ENCODE measurements around the gene NPIPB2. TPM values are rescaled to one million over a fixed set of nuclear protein-coding genes. Genes with fewer than 3 reads are reported as not detected.

The NPIPB2 gene
- total and polyA plus RNA-seq, 5 donors from 2014 or later: 0.44 to 17.5 (median 2.2) TPM; not detected in 1

- H3K9me3 Mint-ChIP-seq: no peaks in the 10 kb centered on the region
- no peak for ATAC-seq (ENCODE audit: low read depth in 2 of 2)
- no peak for DNase-seq
- no peaks in the 10 kb centered on the region for H3K4me1 ChIP-seq (ENCODE audit: control insufficient read depth, insufficient read depth, low read length, poor library complexity, severe bottlenecking)
- no peak overlapping the region for H3K27ac ChIP-seq (ENCODE audit: insufficient read depth, low read length, poor library complexity, severe bottlenecking)
- H3K27me3 ChIP-seq (ENCODE audit: control insufficient read depth, insufficient read depth, low read length): no peaks in the 10 kb centered on the region
- H3K4me3 Mint-ChIP-seq: no peak overlapping the region
- no peak overlapping the region for H3K4me3 ChIP-seq (ENCODE audit: low read depth, low read length)
- H3K27ac Mint-ChIP-seq: no peak overlapping the region
- H3K36me3 Mint-ChIP-seq: peaks cover 31% of the 10 kb centered on the region
- H3K9me3 ChIP-seq (ENCODE audit: control insufficient read depth in 2 of 2, low read length in 2 of 2): no peaks in the 10 kb centered on the region
- H3K36me3 ChIP-seq (ENCODE audit: control insufficient read depth, insufficient read depth, low read length): peaks cover 63% of the 10 kb centered on the region
- peaks cover 2 to 5% (median 4%) of the 10 kb centered on the region in 4 donors for H3K4me1 Mint-ChIP-seq
- H3K27me3 Mint-ChIP-seq: no peaks in the 10 kb centered on the region
Observed at GRCh38 chr16:11890231-11890965, 51.4 kb downstream of the NPIPB2 start.

DNA sequence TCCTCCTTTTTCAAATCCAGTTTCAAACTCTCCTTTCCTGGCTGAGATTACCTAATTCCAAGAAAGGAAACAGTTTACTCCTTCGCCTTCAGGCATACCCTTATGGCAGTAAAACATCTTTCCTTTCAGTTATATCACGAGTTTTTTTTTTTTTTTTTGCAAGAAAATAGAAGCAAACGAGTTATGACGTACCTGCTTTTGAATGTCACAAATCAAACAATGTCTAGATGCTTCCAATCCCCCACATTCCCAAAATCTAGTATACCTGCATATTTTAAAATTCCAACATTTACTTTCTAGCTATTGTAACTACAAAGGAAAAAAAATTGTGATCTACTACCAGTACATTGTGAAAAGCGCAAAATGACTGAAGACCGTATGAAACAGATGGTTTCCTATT lies 55.0 kb downstream of the NPIPB2 start:
- Histone ChIP-seq H3K4me1 (ENCODE audit: control insufficient read depth, insufficient read depth, low read length, poor library complexity, severe bottlenecking) (no peaks in the 10 kb centered on the region), H3K4me3 (ENCODE audit: low read depth, low read length) (no peak overlapping the region), H3K36me3 (ENCODE audit: control insufficient read depth, insufficient read depth, low read length) (peaks cover 73% of the 10 kb centered on the region), H3K27me3 (ENCODE audit: control insufficient read depth, insufficient read depth, low read length) (no peaks in the 10 kb centered on the region), H3K27ac (ENCODE audit: insufficient read depth, low read length, poor library complexity, severe bottlenecking) (no peak overlapping the region), H3K9me3 (ENCODE audit: control insufficient read depth in 2 of 2, low read length in 2 of 2) (no peaks in the 10 kb centered on the region)
- Mint-ChIP-seq H3K27me3 (no peaks in the 10 kb centered on the region), H3K27ac (peak overlapping the region in 2 of 3 donors; percentile 12 to 28), H3K4me3 (no peak overlapping the region), H3K4me1 (peaks cover 0 to 5% (median 0%) of the 10 kb centered on the region in 4 donors), H3K36me3 (peaks cover 25% of the 10 kb centered on the region), H3K9me3 (peaks cover 0 to 1% (median 0%) of the 10 kb centered on the region in 7 donors)
- DNase-seq (no peak), ATAC-seq (ENCODE audit: low read depth in 2 of 2) (no peak)

GRCh38 chr16:11884035-11884434 lies 57.8 kb downstream of the NPIPB2 start:
- Histone ChIP-seq H3K4me1 (ENCODE audit: control insufficient read depth, insufficient read depth, low read length, poor library complexity, severe bottlenecking) (no peaks in the 10 kb centered on the region), H3K4me3 (ENCODE audit: low read depth, low read length) (no peak overlapping the region), H3K27ac (ENCODE audit: insufficient read depth, low read length, poor library complexity, severe bottlenecking) (no peak overlapping the region), H3K9me3 (ENCODE audit: control insufficient read depth in 2 of 2, low read length in 2 of 2) (no peaks in the 10 kb centered on the region), H3K36me3 (ENCODE audit: control insufficient read depth, insufficient read depth, low read length) (peaks cover 83% of the 10 kb centered on the region), H3K27me3 (ENCODE audit: control insufficient read depth, insufficient read depth, low read length) (no peaks in the 10 kb centered on the region)
- no peak for DNase-seq
- Mint-ChIP-seq H3K9me3 (peaks cover 0 to 1% (median 0%) of the 10 kb centered on the region in 7 donors), H3K4me3 (no peak overlapping the region), H3K4me1 (peaks cover 0 to 5% (median 4%) of the 10 kb centered on the region in 4 donors), H3K27me3 (no peaks in the 10 kb centered on the region), H3K27ac (peak overlapping the region in 1 of 3 donors; percentile 11), H3K36me3 (peaks cover 32% of the 10 kb centered on the region)
- ATAC-seq (ENCODE audit: low read depth in 2 of 2): no peak

GRCh38 chr16:11880007-11880406 lies 61.8 kb downstream of the NPIPB2 start:
- Histone ChIP-seq H3K4me3 (ENCODE audit: low read depth, low read length) (no peak overlapping the region), H3K9me3 (ENCODE audit: control insufficient read depth in 2 of 2, low read length in 2 of 2) (no peaks in the 10 kb centered on the region), H3K36me3 (ENCODE audit: control insufficient read depth, insufficient read depth, low read length) (peaks cover 78% of the 10 kb centered on the region), H3K4me1 (ENCODE audit: control insufficient read depth, insufficient read depth, low read length, poor library complexity, severe bottlenecking) (no peaks in the 10 kb centered on the region), H3K27ac (ENCODE audit: insufficient read depth, low read length, poor library complexity, severe bottlenecking) (no peak overlapping the region), H3K27me3 (ENCODE audit: control insufficient read depth, insufficient read depth, low read length) (no peaks in the 10 kb centered on the region)
- Mint-ChIP-seq H3K4me1 (peaks cover 0 to 5% (median 2%) of the 10 kb centered on the region in 4 donors), H3K27ac (peak overlapping the region in 1 of 3 donors; percentile 17), H3K36me3 (peaks cover 30% of the 10 kb centered on the region), H3K4me3 (no peak overlapping the region), H3K27me3 (no peaks in the 10 kb centered on the region), H3K9me3 (peaks cover 0 to 1% (median 0%) of the 10 kb centered on the region in 7 donors)
- DNase-seq: peak in 1 of 3 donors; percentile 6
- ATAC-seq (ENCODE audit: low read depth in 2 of 2): no peak

DNA sequence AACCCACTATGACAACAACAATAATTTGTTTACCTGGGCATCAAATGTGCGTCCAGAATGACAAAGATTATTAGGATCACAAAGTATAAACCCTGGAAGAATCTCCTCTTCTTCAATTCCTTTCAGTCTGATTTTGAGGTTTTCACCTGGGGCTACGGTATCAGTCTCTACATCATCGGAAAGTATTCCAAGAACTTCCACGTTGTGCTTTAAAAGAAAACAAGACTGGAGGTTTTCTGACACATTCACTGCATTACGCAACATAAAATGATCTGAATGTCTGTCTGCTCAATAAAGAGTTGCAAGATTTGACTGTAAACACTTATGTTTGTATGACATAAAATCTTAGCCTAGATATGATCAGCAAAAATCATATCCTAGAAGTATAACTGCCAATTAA lies 64.5 kb downstream of the NPIPB2 start:
- H3K36me3 ChIP-seq (ENCODE audit: control insufficient read depth, insufficient read depth, low read length): peaks cover 80% of the 10 kb centered on the region
- H3K27me3 ChIP-seq (ENCODE audit: control insufficient read depth, insufficient read depth, low read length): no peaks in the 10 kb centered on the region
- no peaks in the 10 kb centered on the region for H3K4me1 ChIP-seq (ENCODE audit: control insufficient read depth, insufficient read depth, low read length, poor library complexity, severe bottlenecking)
- peaks cover 36% of the 10 kb centered on the region for H3K36me3 Mint-ChIP-seq
- no peak overlapping the region for H3K4me3 Mint-ChIP-seq
- H3K9me3 Mint-ChIP-seq: no peaks in the 10 kb centered on the region
- ATAC-seq (ENCODE audit: low read depth in 2 of 2) (no peak), DNase-seq (no peak)
- no peak overlapping the region for H3K4me3 ChIP-seq (ENCODE audit: low read depth, low read length)
- H3K27me3 Mint-ChIP-seq: no peaks in the 10 kb centered on the region
- H3K27ac ChIP-seq (ENCODE audit: insufficient read depth, low read length, poor library complexity, severe bottlenecking): no peak overlapping the region
- H3K9me3 ChIP-seq (ENCODE audit: control insufficient read depth in 2 of 2, low read length in 2 of 2): no peaks in the 10 kb centered on the region
- H3K27ac Mint-ChIP-seq: no peak overlapping the region
- H3K4me1 Mint-ChIP-seq: peaks cover 0 to 5% (median 2%) of the 10 kb centered on the region in 4 donors

Other genes with a start within 250 kb of the NPIPB2 start
- gene TXNDC11, start 199.2 kb downstream of the NPIPB2 start, total RNA-seq: 178 TPM
- 10 to 100 TPM; 64.9 to 77.2 (median 70.0) TPM for gene TXNDC11, start 199.2 kb downstream of the NPIPB2 start, polyA plus RNA-seq
- gene ZC3H7A, start 144.8 kb downstream of the NPIPB2 start, total RNA-seq: 157 TPM
- 10 to 100 TPM; 43.3 to 49.5 (median 47.5) TPM for gene ZC3H7A, start 144.8 kb downstream of the NPIPB2 start, polyA plus RNA-seq
- 145 TPM for gene RSL1D1, start 90.5 kb downstream of the NPIPB2 start, total RNA-seq
- 100 to 1,000 TPM; 106 to 235 (median 181) TPM for gene RSL1D1, start 90.5 kb downstream of the NPIPB2 start, polyA plus RNA-seq
- gene GSPT1, start 26.1 kb downstream of the NPIPB2 start, total RNA-seq: 177 TPM
- gene GSPT1, start 26.1 kb downstream of the NPIPB2 start, polyA plus RNA-seq: 100 to 1,000 TPM in 2 of 4 donors, 10 to 100 TPM in 2; 93.2 to 103 (median 100) TPM
- not detected for gene TNFRSF17, start 23.2 kb upstream of the NPIPB2 start, total RNA-seq
- not detected for gene TNFRSF17, start 23.2 kb upstream of the NPIPB2 start, polyA plus RNA-seq
- gene SNX29, start 34.7 kb upstream of the NPIPB2 start, total RNA-seq: 32.9 TPM
- gene SNX29, start 34.7 kb upstream of the NPIPB2 start, polyA plus RNA-seq: 10 to 100 TPM in 3 of 4 donors, 1 to 10 TPM in 1; 9.2 to 13.5 (median 11.7) TPM

All from CD4-positive, CD25-positive, alpha-beta regulatory T cell (primary cell).